Colonic mucosa (tissue), 4 donors: Measurements from ENCODE around the gene CLTCL1. TPM values are rescaled to one million over a fixed set of nuclear protein-coding genes. Genes with fewer than 3 reads are reported as not detected.
"Not testable (repeated sequence)": the region's sequence is repeated elsewhere in the genome, so short reads cannot be mapped to it uniquely, and the experiment has no call there.

Source experiments
- DNase-seq: peaks from one replicate; pipeline ENCODE4 v3.0.0-alpha.2; 2020
- H3K27ac ChIP-seq: fragments of 200-600 bp; one replicate; pipeline ENCODE4 v1.8.0; 2021
- H3K27me3 ChIP-seq: fragments of 200-600 bp; one replicate; pipeline ENCODE4 v1.8.0; 2021
- H3K36me3 ChIP-seq: fragments of 200-600 bp; one replicate; pipeline ENCODE4 v1.8.0; 2021
- H3K4me1 ChIP-seq: fragments of 200-600 bp; one replicate; pipeline ENCODE4 v1.8.0; 2021; ENCODE audit warnings: mild to moderate bottlenecking
- H3K4me3 ChIP-seq: fragments of 200-600 bp; one replicate; pipeline ENCODE4 v1.8.0; 2021
- H3K9ac ChIP-seq, 2 donors: one replicate each; pipeline ENCODE4 v1.7.0; 2013; ENCODE audit warnings: control low read depth in 2 of 2, low read depth in 2 of 2, low read length in 2 of 2
- H3K9me3 ChIP-seq: fragments of 200-600 bp; one replicate; pipeline ENCODE4 v1.8.0; 2021
- CTCF ChIP-seq: fragments of 200-600 bp; IDR thresholded peaks from one replicate; pipeline ENCODE4 v1.8.0; 2022; ENCODE audit warnings: antibody characterized with exemption, mild to moderate bottlenecking
- intact Hi-C: fragments of 100-400 bp; cut with DNase I; formaldehyde crosslinking; loops from one replicate; pipeline ENCODE4 v1.14.1; 2022
- total RNA-seq, 2 donors: library from RNA; stranded (reverse); fragmentation: NEBNext Ultra II Directional in 1 of 2; extraction: Animal tissue kit (Norgen Biotek cat#: 25700) in 1 of 2; gene quantifications; one replicate each; pipeline ENCODE4 v1.2.1, GENCODE V29; 2021
- donor health status: healthy.
- donor health status: DM: no; HTN: no; CAD: no.
- donor health status: DM: no; HTN: no; CAD: no.

Gene CLTCL1
- total RNA-seq, 2 donors from 2014 or later, result 3.4 to 3.5 TPM

- no peaks in the 10 kb centered on the region for H3K27me3 ChIP-seq
- no peak overlapping the region for H3K9ac ChIP-seq
- H3K4me1 ChIP-seq, result no peaks in the 10 kb centered on the region
- no peak for TF ChIP-seq CTCF
- no peaks in the 10 kb centered on the region for H3K36me3 ChIP-seq
- intact Hi-C loops, result no loop called here
- no peak for DNase-seq
- H3K4me3 ChIP-seq, result no peak overlapping the region
- no peak overlapping the region for H3K27ac ChIP-seq
- no peaks in the 10 kb centered on the region for H3K9me3 ChIP-seq
These were observed 27.8 kb upstream of the CLTCL1 start for GRCh38 chr22:19319281-19319680.

- Histone ChIP-seq H3K4me3 (no peak overlapping the region), H3K27ac (no peak overlapping the region), H3K4me1 (no peaks in the 10 kb centered on the region), H3K36me3 (no peaks in the 10 kb centered on the region), H3K27me3 (no peaks in the 10 kb centered on the region), H3K9ac (no peak overlapping the region), H3K9me3 (no peaks in the 10 kb centered on the region)
- intact Hi-C loops, result no loop called here
- DNase-seq, result no peak
- no peak for TF ChIP-seq CTCF
These were observed 26.3 kb upstream of the CLTCL1 start for GRCh38 chr22:19317865-19318264.

- Histone ChIP-seq H3K27me3 (no peaks in the 10 kb centered on the region), H3K4me3 (no peak overlapping the region), H3K9ac (no peak overlapping the region), H3K9me3 (no peaks in the 10 kb centered on the region), H3K4me1 (no peaks in the 10 kb centered on the region), H3K27ac (no peak overlapping the region), H3K36me3 (no peaks in the 10 kb centered on the region)
- no peak for TF ChIP-seq CTCF
- intact Hi-C loops, result loop anchor here (10.0 kb wide), 1 partner anchor 327 kb away; no protein-coding TSS in a partner anchor
- no peak for DNase-seq
These were observed 16.4 kb upstream of the CLTCL1 start for GRCh38 chr22:19307872-19308271.

GRCh38 chr22:19306535-19306934 is 15.0 kb upstream of the CLTCL1 start:
- H3K9ac ChIP-seq, H3K4me3 ChIP-seq, H3K36me3 ChIP-seq, H3K9me3 ChIP-seq, H3K27ac ChIP-seq, H3K4me1 ChIP-seq, DNase-seq, H3K27me3 ChIP-seq: not testable (repeated sequence)
- intact Hi-C loops, result loop anchor here (10.0 kb wide), 1 partner anchor 328 kb away; no protein-coding TSS in a partner anchor

GRCh38 chr22:19304547-19304946 is 13.0 kb upstream of the CLTCL1 start:
- Histone ChIP-seq H3K9ac (no peak overlapping the region), H3K36me3 (no peaks in the 10 kb centered on the region), H3K27ac (no peak overlapping the region), H3K4me1 (no peaks in the 10 kb centered on the region), H3K4me3 (no peak overlapping the region), H3K27me3 (no peaks in the 10 kb centered on the region), H3K9me3 (no peaks in the 10 kb centered on the region)
- intact Hi-C loops, result loop anchor here (5.0 to 10.0 kb wide), 2 partner anchors 48 to 330 kb away; no protein-coding TSS in a partner anchor
- no peak for DNase-seq
- no peak for TF ChIP-seq CTCF

GRCh38 chr22:19303785-19304184 is 12.3 kb upstream of the CLTCL1 start:
- TF ChIP-seq CTCF, result no peak
- Histone ChIP-seq H3K9me3 (no peaks in the 10 kb centered on the region), H3K36me3 (no peaks in the 10 kb centered on the region), H3K4me1 (no peaks in the 10 kb centered on the region), H3K9ac (no peak overlapping the region), H3K27ac (no peak overlapping the region), H3K27me3 (no peaks in the 10 kb centered on the region), H3K4me3 (no peak overlapping the region)
- no peak for DNase-seq
- intact Hi-C loops, result loop anchor here (5.0 to 10.0 kb wide), 2 partner anchors 49 to 331 kb away; no protein-coding TSS in a partner anchor
